Transverse colon (tissue), 4 donors: ENCODE measurements around the gene PRKAG1.
A peak's percentile ranks its signal among the peaks of the same experiment; 100 is the strongest.

Source experiments
- CTCF ChIP-seq, 5 experiments: fragments of 200-600 bp in 3 of 5; fragments of 450-650 bp in 2 of 5; sonication (generic) in 3 of 5; IDR thresholded peaks; 1 replicate in 2 of 5; 2 replicates in 3 of 5; pipeline ENCODE4 v1.5.1; 2016 to 2017; ENCODE audit warnings: antibody characterized with exemption in 5 of 5, inconsistent platforms in 3 of 5, mild to moderate bottlenecking in 2 of 5, moderate library complexity in 1 of 5
- EP300 ChIP-seq: sonication (generic); formaldehyde crosslinking; IDR thresholded peaks from one replicate; pipeline ENCODE4 v1.6.1; 2017; ENCODE audit warnings: antibody characterized with exemption, low read depth
- POLR2AphosphoS5 ChIP-seq, 3 donors: sonication (generic); formaldehyde crosslinking; IDR thresholded peaks; one replicate each; pipeline ENCODE4 v1.6.1; 2016; ENCODE audit warnings: antibody characterized with exemption in 3 of 3

- TF ChIP-seq CTCF (IDR thresholded peaks at IDR 0.05) (no peak), POLR2AphosphoS5 (IDR thresholded peaks at IDR 0.05) (peak; percentile 90 to 93 (median 91)), EP300 (no peak)
These were observed 61.2 kb downstream of the PRKAG1 start, which contains the start of gene ARF3 for GRCh38 chr12:48957141-48958048.
